Gastroesophageal sphincter (tissue), 3 donors: ENCODE measurements around the gene PEPD.

Experiments
- CTCF ChIP-seq, 4 experiments: fragments of 200-600 bp in 2 of 4; fragments of 450-650 bp in 2 of 4; sonication (generic) in 1 of 4; IDR thresholded peaks; one replicate each; pipeline ENCODE4 v1.5.1; 2017 to 2019; ENCODE audit warnings: antibody characterized with exemption in 4 of 4, mild to moderate bottlenecking in 2 of 4, moderate library complexity in 2 of 4
- POLR2A ChIP-seq, 2 donors: fragments of 450-650 bp; IDR thresholded peaks; one replicate each; pipeline ENCODE4 v1.6.1; 2017; ENCODE audit warnings: antibody characterized with exemption in 2 of 2, mild to moderate bottlenecking in 2 of 2, moderate library complexity in 1 of 2
- POLR2AphosphoS5 ChIP-seq: sonication (generic); formaldehyde crosslinking; IDR thresholded peaks from one replicate; pipeline ENCODE4 v1.6.1; 2017; ENCODE audit warnings: antibody characterized with exemption

- TF ChIP-seq CTCF (IDR thresholded peaks at IDR 0.05) = no peak
- TF ChIP-seq POLR2A (IDR thresholded peaks at IDR 0.05) = no peak
- no peak for TF ChIP-seq POLR2AphosphoS5
Observed at GRCh38 chr19:33486407-33486806, 35.2 kb downstream of the PEPD start.
